ENCODE results near the gene PHF23. TPM values are rescaled to one million over a fixed set of nuclear protein-coding genes. Genes with fewer than 3 reads are reported as not detected.

The PHF23 gene
- total RNA-seq, 1 experiment from 2014 or later, result 85.1 TPM

DNA sequence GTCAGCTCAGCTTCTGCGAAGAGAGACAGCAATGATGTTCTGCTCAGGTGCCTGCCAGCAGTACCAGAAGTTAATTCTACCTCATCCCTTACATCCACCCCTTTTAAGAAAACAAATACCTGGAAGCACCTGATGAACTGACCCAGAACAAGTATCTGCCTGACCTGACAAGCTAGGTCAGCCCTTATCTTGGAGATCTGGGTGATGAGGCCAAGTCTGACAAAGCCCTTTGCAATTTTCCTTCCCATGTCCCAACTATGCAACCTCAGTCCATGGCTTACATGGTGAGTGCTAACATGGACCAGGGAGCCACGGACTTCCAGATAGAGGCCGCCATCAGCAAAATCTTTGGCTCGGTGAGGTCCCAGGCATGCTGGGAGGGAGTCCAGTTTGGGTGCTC is 15.9 kb downstream of the PHF23 start:
- Histone ChIP-seq H3K27ac (ENCODE audit: low read depth, low read length, poor library complexity, severe bottlenecking) (no peak overlapping the region), H3K4me1 (ENCODE audit: insufficient read depth, low read length, poor library complexity, severe bottlenecking) (peaks cover 18% of the 10 kb centered on the region), H3K36me3 (ENCODE audit: insufficient read depth, low read length, poor library complexity, severe bottlenecking) (peaks cover 73% of the 10 kb centered on the region), H3K4me3 (ENCODE audit: low read depth, low read length, poor library complexity, severe bottlenecking) (no peak overlapping the region), H3K9me3 (ENCODE audit: low read depth, low read length, poor library complexity, severe bottlenecking) (no peaks in the 10 kb centered on the region), H3K27me3 (replicated peaks; ENCODE audit: insufficient read depth, low read depth, low read length, poor library complexity) (no peaks in the 10 kb centered on the region)
- intact Hi-C loops (cut with micrococcal nuclease; ENCODE audit: unreplicated experiment), result no loop called here
- BruUV-seq (replicated peaks), result no TSS peak
- POLR2A ChIA-PET (ENCODE audit: low non-redundant PET), result no interaction called here
- TF ChIP-seq, protein P1, sequence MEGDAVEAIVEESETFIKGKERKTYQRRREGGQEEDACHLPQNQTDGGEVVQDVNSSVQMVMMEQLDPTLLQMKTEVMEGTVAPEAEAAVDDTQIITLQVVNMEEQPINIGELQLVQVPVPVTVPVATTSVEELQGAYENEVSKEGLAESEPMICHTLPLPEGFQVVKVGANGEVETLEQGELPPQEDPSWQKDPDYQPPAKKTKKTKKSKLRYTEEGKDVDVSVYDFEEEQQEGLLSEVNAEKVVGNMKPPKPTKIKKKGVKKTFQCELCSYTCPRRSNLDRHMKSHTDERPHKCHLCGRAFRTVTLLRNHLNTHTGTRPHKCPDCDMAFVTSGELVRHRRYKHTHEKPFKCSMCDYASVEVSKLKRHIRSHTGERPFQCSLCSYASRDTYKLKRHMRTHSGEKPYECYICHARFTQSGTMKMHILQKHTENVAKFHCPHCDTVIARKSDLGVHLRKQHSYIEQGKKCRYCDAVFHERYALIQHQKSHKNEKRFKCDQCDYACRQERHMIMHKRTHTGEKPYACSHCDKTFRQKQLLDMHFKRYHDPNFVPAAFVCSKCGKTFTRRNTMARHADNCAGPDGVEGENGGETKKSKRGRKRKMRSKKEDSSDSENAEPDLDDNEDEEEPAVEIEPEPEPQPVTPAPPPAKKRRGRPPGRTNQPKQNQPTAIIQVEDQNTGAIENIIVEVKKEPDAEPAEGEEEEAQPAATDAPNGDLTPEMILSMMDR (conservative IDR thresholded peaks at IDR 0.05; ENCODE audit: low read depth, low read length), result no peak
- no peak for TF ChIP-seq EZH2 (IDR thresholded peaks at IDR 0.05; ENCODE audit: borderline replicate concordance, low read depth, low read length, poor library complexity, severe bottlenecking)
- CTCF ChIA-PET, result no interaction called here
- DNase-seq (ENCODE audit: low spot score), result no peak

DNA sequence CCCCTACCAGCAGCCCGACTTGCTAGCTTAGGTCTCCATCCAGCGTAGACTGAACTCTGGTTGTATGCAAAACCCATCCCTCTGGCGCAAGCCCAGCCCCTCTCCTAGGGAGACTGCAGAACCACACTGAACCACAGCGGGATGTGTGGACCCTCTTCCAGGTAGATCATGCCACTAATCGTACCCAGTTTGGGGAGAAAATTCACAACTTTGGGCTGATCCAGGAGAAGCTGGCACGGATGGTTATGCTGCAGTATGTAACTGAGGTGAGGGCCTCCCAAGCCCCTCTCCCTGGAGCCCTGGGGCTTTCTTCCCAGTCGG is 16.3 kb downstream of the PHF23 start:
- peaks cover 22% of the 10 kb centered on the region for H3K4me1 ChIP-seq (ENCODE audit: insufficient read depth, low read length, poor library complexity, severe bottlenecking)
- H3K9me3 ChIP-seq (ENCODE audit: low read depth, low read length, poor library complexity, severe bottlenecking), result no peaks in the 10 kb centered on the region
- TF ChIP-seq, protein P1 (conservative IDR thresholded peaks at IDR 0.05; ENCODE audit: low read depth, low read length), result no peak
- TF ChIP-seq EZH2 (IDR thresholded peaks at IDR 0.05; ENCODE audit: borderline replicate concordance, low read depth, low read length, poor library complexity, severe bottlenecking), result no peak
- ChIA-PET CTCF (no interaction called here), POLR2A (ENCODE audit: low non-redundant PET) (no interaction called here)
- peaks cover 69% of the 10 kb centered on the region for H3K36me3 ChIP-seq (ENCODE audit: insufficient read depth, low read length, poor library complexity, severe bottlenecking)
- H3K27ac ChIP-seq (ENCODE audit: low read depth, low read length, poor library complexity, severe bottlenecking), result no peak overlapping the region
- intact Hi-C loops (cut with micrococcal nuclease; ENCODE audit: unreplicated experiment), result no loop called here
- no peaks in the 10 kb centered on the region for H3K27me3 ChIP-seq (replicated peaks; ENCODE audit: insufficient read depth, low read depth, low read length, poor library complexity)
- H3K4me3 ChIP-seq (ENCODE audit: low read depth, low read length, poor library complexity, severe bottlenecking), result no peak overlapping the region
- no peak for DNase-seq (ENCODE audit: low spot score)
- BruUV-seq (replicated peaks), result no TSS peak

DNA sequence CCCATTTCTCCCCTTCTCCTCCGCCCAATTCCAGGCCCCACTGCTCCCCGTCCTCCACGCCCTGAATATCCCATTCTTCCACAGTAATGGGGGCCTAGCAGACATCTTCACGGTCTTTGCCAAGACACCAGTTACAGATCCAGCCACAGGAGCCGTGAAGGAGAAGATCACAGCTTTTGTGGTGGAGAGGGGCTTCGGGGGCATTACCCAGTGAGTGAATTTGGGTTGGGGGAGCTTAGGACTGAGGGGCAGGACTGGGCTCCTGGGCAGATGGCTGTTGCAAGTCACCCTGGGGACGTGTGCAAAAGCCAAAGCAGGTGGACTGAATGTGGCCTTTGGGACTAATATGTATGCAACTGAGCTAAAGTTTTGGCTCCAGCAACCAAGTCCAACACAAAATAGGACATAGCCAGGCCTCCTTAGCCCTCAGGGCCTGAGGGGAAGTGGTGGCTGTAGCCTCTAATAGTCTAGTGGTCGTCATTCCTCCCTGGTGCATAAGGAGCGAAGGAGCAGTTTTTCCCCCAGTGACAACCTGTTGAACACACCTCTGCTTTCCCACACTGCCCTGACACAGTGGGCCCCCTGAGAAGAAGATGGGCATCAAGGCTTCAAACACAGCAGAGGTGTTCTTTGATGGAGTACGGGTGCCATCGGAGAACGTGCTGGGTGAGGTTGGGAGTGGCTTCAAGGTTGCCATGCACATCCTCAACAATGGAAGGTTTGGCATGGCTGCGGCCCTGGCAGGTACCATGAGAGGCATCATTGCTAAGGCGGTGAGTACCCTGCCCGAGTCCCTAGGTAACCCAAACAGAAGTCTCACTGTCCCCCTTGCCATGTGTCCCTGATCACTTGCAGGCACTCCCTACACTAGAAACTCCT is 16.9 kb downstream of the PHF23 start:
- ChIA-PET POLR2A (ENCODE audit: low non-redundant PET) (interaction anchor here (0.7 kb wide), 1 partner anchor 11 kb away, joined by 3 read pairs; no protein-coding TSS in a partner anchor), CTCF (interaction anchor here (2.0 kb wide), 1 partner anchor 74 kb away, joined by 12 read pairs; no protein-coding TSS in a partner anchor)
- no peak for TF ChIP-seq EZH2 (IDR thresholded peaks at IDR 0.05; ENCODE audit: borderline replicate concordance, low read depth, low read length, poor library complexity, severe bottlenecking)
- TF ChIP-seq, protein P1 (conservative IDR thresholded peaks at IDR 0.05; ENCODE audit: low read depth, low read length), result no peak
- Histone ChIP-seq H3K27ac (ENCODE audit: low read depth, low read length, poor library complexity, severe bottlenecking) (peak overlapping the region; percentile 49), H3K9me3 (ENCODE audit: low read depth, low read length, poor library complexity, severe bottlenecking) (no peaks in the 10 kb centered on the region), H3K27me3 (replicated peaks; ENCODE audit: insufficient read depth, low read depth, low read length, poor library complexity) (no peaks in the 10 kb centered on the region), H3K36me3 (ENCODE audit: insufficient read depth, low read length, poor library complexity, severe bottlenecking) (peaks cover 63% of the 10 kb centered on the region), H3K4me1 (ENCODE audit: insufficient read depth, low read length, poor library complexity, severe bottlenecking) (peaks cover 26% of the 10 kb centered on the region), H3K4me3 (ENCODE audit: low read depth, low read length, poor library complexity, severe bottlenecking) (no peak overlapping the region)
- intact Hi-C loops (cut with micrococcal nuclease; ENCODE audit: unreplicated experiment), result no loop called here
- peak; percentile 13 for DNase-seq (ENCODE audit: low spot score)
- no TSS peak for BruUV-seq (replicated peaks)

Data from A673 (cell line).